ENCODE data around the gene LCN6. TPM values are rescaled to one million over a fixed set of nuclear protein-coding genes. Genes with fewer than 3 reads are reported as not detected.
"Not testable (repeated sequence)": the region's sequence is repeated elsewhere in the genome, so short reads cannot be mapped to it uniquely, and the experiment has no call there.

LCN6 gene
- total RNA-seq, 1 donor from 2014 or later: not detected

DNA sequence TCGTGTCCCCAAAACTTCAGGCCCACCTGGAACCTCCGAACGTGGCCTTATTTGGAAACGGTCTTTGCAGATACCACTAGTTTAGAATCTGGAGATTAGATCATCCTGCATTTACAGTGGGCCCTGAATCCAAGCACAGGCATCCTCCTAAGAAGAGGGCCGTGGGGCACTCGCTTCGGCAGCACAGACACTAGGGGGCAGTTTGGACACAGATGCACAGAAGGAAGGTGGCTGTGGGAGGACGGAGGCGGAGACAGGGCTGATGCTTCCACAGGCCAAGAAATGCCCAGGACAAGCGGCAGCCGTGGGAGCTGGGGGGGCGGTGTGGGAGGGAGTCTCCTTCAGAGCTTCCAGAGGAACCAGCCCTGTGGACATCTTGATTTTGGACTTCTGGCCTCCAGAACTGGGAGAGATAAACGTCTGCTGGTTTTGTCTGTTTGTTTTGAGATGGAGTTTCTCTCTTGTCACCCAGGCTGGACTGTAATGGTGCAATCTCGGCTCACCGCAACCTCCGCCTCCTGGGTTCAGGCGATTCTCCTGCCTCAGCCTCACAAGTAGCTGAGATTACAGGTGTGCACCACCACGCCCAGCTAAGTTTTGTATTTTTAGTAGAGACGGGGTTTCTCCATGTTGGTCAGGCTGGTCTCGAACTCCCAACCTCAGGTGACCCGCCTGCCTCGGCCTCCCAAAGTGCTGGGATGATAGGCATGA lies 12.7 kb upstream of the LCN6 start:
- intact Hi-C loops (cut with micrococcal nuclease): not testable (repeated sequence)

DNA sequence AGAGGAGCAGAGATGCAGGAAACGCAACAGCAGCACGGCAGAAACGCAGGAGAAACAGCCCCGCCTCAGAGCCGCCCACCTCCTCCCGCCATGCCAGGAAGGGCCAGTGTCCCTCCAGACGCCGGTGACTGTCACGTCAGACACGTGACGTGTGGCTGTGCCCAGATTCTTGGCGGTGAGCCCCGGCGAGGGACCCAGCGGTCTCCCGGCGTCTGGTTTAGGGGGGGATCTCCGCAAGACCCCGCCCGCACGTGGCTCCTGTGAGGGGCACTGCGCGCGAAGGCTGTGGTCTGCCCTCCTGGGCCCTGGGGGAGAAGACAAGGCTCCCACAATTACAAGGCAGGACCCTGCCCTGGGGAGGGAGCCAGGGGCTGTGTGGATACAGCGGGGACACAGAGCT lies 12.1 kb upstream of the LCN6 start:
- intact Hi-C loops (cut with micrococcal nuclease): no loop called here

DNA sequence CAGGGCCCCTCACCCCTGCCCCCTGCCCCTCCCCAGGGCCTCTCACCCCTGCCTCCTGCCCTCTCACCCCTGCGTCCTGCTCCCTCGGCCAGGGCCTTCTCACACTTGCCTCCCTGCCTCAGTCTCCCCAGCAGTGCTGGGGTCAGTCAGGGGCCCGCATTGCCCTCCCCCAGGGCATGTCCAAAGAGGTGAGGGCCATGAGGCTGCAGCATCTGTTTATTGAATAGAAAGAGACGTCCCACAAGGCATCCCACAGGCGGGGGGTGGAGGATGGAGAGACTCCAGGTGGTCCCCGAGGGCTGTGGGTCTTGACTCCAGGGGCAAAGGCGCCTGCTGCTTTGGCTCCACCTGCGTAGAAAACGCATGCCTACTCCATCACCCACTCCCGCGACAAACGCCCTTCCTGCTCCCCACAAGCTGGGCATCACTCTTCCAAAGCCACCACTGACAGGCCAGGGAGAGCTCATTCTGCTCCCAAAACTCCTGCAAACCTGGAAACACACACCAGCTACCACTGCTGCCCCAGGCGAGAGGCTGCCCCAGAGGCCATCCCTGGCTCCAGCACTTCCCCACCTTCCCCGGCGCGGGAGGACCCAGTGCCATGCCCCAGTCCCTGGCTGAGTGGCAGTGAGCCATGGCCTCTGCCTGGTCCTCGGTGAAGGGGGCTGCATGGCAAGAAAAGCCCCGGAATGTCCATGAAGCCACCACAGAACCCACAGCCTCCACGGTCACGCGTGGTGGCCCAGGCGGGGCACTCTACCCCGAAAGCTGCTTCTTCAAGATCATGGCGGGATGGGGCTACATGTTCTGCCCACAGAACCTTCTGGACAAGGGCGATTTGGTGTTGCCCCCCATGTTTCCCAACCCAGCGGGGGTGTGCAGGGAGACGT lies 11.4 kb upstream of the LCN6 start:
- intact Hi-C loops (cut with micrococcal nuclease): no loop called here

DNA sequence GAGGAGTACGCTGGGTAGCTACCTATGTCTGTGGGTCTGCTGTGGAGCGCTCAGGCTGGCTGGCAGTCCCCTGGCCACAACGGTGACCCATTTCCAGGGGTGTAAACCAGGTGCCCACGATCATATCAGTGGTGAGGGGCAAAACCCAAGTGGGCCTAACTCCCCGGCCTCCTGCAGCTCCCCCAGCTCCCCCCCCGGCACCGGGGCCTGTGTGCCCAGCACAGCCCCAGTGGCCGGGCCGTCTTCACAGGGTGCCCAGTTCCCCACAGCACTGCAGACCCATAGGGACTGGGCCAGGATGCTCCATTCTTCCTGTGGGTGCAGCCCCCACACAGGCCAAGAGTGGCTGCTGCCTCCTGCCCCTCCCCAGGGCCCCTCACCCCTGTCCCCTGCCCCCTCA lies 10.7 kb upstream of the LCN6 start:
- intact Hi-C loops (cut with micrococcal nuclease): no loop called here

DNA sequence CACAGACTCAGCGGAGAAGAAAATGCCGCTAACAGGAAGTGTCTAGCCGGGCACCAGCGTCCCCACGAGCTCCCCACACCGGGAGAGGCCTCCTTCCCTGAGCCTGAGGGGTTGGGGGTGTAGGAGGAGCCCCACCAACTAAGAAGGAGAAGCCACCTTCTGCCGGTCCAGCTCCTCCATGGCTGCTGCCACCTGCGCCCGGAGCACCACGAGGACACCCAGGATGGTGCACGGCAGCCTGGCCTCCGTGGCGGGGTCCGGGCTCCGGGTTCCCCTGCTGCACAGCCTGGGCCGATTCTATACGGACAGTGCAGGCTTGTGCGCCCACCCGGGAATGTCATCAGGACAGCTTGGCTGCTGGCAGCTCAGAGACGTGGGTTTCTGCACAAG lies 9.4 kb upstream of the LCN6 start:
- intact Hi-C loops (cut with micrococcal nuclease): no loop called here

DNA sequence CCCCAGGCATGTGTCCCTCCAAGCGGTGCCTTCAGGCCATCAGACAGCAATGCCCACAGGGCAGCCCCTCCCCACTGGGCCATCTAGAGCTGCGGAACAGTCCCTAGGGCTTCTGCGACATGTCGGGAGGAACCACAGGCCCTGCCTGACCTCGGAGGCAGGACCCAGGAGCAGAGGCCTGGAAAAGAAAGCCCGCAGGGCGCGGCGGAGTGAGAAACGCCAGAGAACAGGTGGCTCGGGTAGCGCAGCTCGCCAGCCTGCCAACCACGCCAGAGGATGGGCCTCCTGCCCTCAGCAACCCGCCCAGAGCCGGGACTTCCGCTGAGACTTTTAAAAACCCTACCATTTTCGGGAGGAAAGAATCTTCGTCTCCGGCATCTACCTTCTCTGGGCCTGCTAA lies 9.0 kb upstream of the LCN6 start:
- intact Hi-C loops (cut with micrococcal nuclease): no loop called here

DNA sequence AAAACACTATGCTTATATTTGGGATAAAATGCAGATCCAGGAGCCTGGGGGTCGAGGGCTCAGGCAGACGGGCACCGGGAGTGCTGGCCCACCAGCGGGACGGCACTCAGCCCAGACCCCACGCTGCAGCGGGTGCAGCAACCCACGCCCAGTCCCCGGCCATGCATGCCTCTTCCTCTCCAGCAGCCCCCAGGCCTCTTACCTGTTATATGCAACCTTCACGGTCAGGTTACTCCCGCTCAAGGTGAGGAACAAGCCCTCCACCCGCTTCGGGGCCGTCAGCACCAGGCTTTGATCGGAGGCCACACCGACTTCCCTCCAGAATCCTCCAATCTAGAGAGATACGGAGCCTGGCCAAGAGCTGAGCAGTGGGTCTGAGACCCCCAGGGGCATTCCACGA lies 8.5 kb upstream of the LCN6 start:
- intact Hi-C loops (cut with micrococcal nuclease): no loop called here

DNA sequence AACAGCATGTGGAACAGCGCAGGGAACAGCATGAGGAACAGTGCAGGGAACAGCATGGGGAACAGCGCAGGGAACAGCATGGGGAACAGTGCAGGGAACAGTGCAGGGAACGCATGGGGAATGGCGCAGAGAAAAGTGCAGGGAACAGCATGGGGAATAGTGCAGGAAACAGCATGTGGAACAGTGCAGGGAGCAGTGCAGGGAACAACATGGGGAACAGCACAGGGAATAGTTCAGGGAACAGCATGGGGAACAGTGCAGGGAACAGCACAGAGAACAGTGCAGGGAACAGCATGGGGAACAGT lies 7.8 kb upstream of the LCN6 start:
- intact Hi-C loops (cut with micrococcal nuclease): no loop called here

DNA sequence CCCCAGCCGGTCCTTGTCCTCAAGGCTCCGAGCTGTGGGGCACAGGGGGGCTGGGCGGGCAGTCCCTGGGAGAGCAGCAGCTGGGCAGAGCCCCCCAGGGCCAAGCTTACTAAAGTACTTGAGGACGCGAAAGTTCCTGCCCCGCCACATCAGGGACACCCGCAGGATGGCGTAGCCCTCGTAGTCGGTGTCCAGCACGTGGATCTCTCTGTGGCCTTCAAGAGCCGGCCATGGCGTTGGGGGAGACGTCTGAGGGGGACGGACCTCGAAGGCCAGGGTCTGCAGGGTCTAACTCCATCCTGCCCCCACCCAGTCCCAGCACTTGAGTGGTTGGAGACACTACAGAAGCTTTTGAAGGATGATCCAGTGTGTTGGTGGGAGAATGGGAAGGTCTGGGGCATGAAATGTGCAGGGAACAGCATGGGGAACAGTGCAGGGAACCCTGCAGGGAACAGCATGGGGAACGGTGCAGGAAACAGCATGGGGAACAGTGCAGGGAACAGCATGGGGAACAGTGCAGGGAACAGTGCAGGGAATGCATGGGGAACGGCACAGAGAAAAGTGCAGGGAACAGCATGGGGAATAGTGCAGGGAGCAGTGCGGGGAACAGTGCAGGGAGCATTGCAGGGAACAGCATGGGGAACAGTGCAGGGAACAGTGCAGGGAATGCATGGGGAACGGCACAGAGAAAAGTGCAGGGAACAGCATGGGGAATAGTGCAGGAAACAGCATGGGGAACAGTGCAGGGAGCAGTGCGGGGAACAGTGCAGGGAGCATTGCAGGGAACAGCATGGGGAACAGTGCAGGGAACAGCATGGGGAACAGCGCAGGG lies 7.2 kb upstream of the LCN6 start:
- intact Hi-C loops (cut with micrococcal nuclease): not testable (repeated sequence)

DNA sequence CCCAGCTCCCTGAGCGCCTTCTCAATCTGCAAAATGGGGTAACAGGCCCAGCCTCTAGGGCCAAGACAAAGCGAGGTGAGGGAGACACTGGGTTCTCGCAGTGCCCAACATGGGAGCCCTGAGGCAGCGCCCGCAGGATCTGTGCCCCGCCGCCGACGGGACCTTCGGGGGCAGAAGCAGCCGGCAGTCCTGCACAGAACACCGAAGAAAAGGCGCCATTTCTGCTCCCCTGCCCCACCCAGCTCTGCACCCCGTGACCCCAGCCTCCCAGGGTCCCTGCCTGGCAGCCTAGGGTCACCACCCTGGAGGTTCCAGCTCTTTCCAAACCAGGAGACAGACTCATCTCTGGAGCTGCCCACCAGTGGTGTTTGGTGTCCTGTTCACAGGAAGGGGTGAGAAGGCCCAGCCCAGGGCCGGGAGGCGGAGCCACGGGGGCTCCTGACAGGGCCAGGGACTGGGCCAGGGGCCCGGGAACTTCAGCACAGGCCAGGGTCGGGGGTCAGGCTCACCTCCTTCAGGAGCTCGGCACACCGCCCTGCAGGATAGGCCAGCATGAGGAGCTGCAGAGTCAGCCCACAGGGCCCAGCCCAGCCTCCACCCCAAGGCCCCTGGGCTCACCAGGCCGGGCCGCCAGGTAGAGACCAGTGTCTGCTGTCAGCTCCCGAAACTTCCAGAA lies 6.4 kb upstream of the LCN6 start:
- intact Hi-C loops (cut with micrococcal nuclease): no loop called here

DNA sequence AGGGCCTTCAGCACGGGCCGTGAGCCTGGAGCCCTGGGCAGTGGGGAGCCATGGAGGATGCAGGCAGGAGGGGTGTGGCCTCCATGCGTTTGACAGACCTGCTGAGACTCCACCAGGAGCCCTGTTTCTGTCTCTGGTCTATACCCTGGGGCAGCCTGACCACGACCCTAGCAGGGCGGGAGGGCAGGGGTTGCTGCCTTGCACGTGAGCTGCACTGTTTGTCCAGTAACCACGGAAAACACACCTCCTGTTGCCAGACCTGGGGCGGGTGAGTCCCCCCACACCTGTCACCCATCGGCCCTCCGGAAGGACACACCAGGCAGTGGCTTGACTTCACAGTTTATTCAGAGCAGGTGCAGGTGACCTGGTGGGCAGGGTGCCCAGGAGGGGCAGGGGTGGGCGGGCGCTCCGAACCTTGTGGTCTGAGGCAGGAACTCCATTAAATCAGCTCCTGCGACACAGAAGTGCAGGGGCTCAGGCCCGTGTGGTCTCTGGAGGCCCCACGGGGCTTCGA lies 5.8 kb upstream of the LCN6 start:
- intact Hi-C loops (cut with micrococcal nuclease): no loop called here

DNA sequence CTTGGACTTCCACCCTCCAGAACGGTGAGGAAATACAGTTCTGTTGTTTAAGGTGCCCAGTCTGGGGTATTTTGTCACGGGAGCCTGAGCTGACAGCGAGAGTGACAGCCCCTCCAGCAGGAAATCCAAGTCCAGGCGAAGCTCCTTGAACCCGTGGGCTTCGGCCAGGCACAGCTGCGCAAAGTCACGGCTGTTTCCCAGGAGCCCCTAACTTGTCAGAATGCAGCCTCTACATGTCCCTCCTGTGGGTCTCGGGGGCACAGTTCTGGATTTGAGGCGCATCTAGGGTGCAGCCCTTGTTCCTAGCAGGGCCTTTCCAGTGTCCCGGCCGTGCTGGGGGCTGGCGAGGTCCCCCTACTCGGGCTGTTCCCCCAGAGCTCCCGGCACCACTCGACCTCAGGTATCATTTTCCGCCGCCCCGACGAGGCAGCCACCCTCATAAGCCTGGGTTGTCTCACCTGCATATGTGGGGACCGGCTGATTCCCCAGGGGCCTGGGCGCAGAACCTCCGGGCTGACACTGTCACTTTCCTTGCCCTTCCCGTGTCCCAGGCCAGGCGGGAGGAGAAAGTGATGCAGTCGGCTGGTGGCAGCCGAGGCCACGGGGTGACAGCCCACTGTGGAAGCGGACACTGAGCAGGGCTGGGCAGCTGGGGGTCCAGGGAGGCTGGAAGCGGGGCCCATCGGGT lies 5.2 kb upstream of the LCN6 start:
- intact Hi-C loops (cut with micrococcal nuclease): no loop called here

DNA sequence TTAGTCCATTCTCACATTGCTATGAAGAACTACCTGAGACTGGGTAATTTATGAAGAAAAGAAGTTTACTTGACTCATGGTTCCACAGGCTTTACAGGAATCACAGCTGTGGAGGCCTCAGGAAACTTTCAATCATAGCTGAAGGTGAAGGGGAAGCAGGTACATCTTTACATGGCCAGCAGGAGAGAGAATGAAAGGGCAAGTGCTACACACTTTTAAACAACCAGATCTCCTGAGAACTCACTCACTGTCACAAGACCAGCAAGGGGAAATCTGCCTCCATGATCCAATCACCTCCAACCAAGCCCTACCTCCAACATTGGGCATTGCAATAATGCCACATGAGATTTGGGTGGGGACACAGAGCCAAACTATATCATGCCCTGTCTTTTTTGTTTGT lies 3.5 kb upstream of the LCN6 start:
- intact Hi-C loops (cut with micrococcal nuclease): no loop called here

DNA sequence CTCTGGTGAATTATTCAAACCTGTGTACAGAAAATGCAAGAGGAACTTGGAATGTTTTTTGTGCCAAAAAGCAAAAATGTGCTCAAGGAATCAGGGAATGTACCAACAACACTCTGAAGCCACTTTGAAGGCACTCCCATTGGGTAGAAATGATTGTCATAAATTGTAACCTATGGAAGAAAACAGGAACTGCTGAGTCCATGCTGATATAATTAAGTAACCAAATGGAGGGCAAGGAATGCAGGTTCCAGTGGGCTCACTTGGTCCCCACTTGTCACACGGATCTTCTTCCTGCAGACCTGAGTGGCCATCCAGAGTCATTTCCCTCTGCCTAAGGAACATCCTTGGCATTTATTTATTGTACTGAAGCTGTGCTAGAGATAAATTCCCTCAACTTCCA lies 2.9 kb upstream of the LCN6 start:
- intact Hi-C loops (cut with micrococcal nuclease): no loop called here

DNA sequence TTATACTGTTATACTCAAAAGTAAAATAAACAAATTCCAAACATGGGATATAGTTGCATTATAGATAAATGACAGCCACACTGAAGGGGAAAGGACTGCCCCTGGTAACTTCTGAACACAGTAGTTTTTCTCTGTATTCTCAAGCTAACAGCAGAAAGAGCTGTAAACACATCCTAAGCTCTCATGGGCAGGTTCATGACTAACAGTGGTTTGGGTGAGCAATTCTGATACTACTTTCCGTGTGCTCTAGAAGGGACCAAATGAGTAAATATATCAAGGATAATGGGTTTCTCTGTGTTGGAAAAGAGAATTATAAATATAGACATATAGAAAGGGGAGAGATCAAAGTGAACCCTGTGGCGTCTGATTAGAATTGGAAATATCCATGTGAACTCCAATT lies 2.2 kb upstream of the LCN6 start:
- intact Hi-C loops (cut with micrococcal nuclease): no loop called here

DNA sequence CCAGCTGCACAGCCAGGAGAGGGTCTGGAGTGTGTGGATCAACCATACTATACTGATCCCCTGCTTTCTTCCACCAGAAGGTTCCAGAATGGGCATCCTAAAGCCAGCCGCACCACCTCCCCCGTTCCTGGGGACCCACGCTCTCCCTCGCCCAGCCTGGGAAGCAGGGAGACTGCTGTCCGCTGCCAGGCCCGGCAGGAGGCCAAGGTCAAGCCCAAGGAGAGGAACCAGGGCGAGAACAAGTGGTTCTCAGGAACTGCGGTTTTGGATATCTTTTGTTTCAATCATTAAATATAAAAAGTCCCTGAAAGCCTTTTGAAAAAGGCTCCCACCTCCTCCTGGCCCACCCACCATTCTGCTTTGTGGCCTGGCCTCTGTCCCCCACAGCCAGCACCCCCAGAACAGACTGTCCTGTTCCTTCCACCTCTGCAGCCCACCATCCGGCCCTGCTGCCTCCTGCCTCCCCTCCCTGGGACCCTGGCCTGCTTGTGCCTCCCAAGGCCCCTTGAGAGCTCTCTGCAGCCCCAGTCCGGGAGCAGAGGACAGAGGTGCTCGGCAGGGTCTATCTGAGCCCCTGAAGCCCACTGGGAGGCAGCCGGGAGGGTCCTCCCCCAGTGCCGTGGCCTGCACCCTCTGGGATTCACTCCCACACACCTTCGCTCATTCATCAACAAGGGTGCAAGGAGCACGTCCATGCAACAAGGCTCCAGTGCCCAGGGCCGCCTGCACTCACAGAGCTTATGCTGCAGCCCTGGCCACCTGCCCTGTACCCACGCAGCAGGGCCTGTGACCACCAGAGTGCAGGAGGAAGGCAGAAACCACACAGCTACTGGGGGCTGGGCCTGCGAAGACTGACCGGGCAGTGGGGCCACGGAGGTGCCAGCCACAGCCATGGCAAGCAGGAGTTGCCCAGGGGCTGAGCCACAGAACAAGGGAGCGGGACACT lies 614 bp upstream of the LCN6 start:
- intact Hi-C loops (cut with micrococcal nuclease): no loop called here

DNA sequence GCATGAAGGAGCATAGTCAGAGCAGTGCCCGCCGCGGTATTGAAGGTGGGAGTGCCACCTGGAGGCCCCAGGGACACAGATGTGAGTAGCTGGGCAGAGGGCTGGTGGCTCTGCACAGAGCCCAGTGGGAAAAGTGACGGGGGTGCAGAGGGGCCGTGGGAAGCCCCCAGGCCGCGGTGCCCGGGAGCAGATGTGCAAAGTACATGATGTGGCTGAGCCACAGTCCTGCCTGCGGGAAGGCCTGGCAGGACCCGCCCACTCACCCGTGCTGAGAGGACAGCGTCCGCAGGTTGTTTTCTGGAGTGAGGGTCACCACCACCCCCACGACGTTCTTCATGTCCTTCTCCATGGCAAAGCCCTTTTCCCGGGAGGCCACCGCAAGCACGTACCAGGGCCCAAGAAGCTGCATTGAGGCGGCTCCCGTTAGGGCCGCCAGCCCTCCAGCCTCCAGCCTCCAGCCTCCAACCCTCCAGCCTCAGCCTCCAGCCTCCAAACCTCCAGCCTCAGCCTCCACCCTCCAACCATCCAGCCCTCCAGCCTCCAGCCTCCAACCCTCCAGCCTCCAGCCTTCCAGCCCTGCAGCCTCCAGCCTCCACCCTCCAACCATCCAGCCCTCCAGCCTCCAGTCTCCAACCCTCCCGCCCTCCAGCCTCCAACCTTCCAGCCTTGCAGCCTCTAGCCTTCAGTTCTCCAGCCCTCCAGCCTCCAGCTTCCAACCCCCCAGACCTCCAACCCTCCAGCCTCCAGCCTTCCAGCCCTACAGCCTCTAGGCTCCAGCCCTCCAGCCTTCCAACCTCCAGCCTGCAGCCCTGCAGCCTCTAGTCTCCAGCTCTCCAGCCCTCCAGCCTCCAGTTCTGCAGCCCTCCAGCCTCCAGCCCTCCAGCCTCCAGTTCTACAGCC lies 914 bp downstream of the LCN6 start:
- intact Hi-C loops (cut with micrococcal nuclease): no loop called here

DNA sequence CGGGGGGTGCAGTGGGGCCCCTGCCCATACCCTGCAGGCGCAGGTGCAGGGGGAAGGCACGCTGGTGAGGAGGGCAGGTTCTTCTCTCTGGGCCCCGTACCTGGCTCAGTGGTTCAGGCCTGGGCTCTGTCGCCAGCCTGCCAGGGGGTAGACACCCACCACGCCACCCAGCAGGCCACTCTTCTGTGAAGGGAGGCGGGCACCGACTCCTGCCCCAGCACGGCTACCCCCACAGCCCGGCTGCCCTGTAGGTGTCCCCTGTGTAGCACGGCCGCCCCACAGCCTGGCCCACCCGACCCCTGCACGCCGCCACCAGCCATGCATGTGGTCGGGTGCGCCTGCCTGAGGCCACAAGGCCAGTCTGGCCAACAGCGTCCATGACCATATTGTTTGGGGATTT lies 1.7 kb downstream of the LCN6 start:
- intact Hi-C loops (cut with micrococcal nuclease): no loop called here

DNA sequence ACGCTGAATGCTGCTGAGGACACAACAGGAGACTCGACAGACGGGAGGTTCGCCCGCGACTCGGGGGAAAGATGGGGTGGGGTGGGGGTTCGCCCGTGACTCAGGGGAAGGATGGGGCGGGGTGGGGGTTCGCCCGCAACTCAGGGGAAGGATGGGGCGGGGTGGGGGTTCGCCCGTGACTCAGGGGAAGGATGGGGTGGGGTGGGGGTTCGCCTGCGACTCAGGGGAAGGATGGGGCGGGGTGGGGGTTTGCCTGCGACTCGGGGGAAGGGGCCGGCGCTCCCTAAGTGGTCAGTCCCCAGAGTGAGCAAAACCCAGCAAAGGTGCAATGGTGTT lies 2.2 kb downstream of the LCN6 start:
- intact Hi-C loops (cut with micrococcal nuclease): no loop called here
